GM23338 (cell line): ENCODE measurements around the gene NRF1. TPM values are rescaled to one million over a fixed set of nuclear protein-coding genes. Genes with fewer than 3 reads are reported as not detected.

Source experiments
- ATAC-seq: fragments of 200-7000 bp; cut with Tn5 transposase; 3 replicates; pipeline ENCODE4 v1.9.1; 2020
- DNase-seq: peaks from one replicate; pipeline ENCODE4 v3.0.0-alpha.2; 2015; ENCODE audit warnings: low spot score
- H2AFZ ChIP-seq: fragments of 200-600 bp; sonication (generic); 2 replicates; pipeline ENCODE4 v1.8.0; 2016; ENCODE audit warnings: antibody characterized with exemption, mild to moderate bottlenecking, moderate library complexity
- H3F3A ChIP-seq: fragments of 200-600 bp; sonication (generic); replicated peaks from 2 replicates; pipeline ENCODE4 v1.8.0; 2017; ENCODE audit warnings: antibody characterized with exemption, mixed run types, low read depth
- H3K27ac ChIP-seq: fragments of 200-600 bp; sonication (generic); 2 replicates; pipeline ENCODE4 v1.6.1; 2016; ENCODE audit warnings: low read depth
- H3K27me3 ChIP-seq: fragments of 200-600 bp; sonication (generic); 2 replicates; pipeline ENCODE4 v1.8.0; 2016; ENCODE audit warnings: mild to moderate bottlenecking, mixed run types, moderate library complexity; ENCODE audit not compliant: insufficient read depth
- H3K36me3 ChIP-seq: fragments of 200-600 bp; sonication (generic); 2 replicates; pipeline ENCODE4 v1.8.0; 2016; ENCODE audit warnings: mild to moderate bottlenecking; ENCODE audit not compliant: insufficient read depth
- H3K4me1 ChIP-seq: fragments of 200-600 bp; sonication (generic); 2 replicates; pipeline ENCODE4 v1.8.0; 2016; ENCODE audit warnings: mild to moderate bottlenecking, moderate library complexity; ENCODE audit not compliant: insufficient read depth
- H3K4me2 ChIP-seq: fragments of 200-600 bp; sonication (generic); 2 replicates; pipeline ENCODE4 v1.7.1; 2017; ENCODE audit warnings: mixed run types
- H3K4me3 ChIP-seq: fragments of 200-600 bp; sonication (generic); 2 replicates; pipeline ENCODE4 v1.6.1; 2016; ENCODE audit warnings: mixed run types
- H3K79me2 ChIP-seq: fragments of 200-600 bp; sonication (generic); replicated peaks from 2 replicates; pipeline ENCODE4 v1.8.0; 2017; ENCODE audit warnings: mild to moderate bottlenecking; ENCODE audit not compliant: insufficient read depth
- H3K9me2 ChIP-seq: fragments of 200-600 bp; sonication (generic); 2 replicates; pipeline ENCODE4 v1.8.0; 2017; ENCODE audit not compliant: insufficient read depth
- H4K20me1 ChIP-seq: fragments of 200-600 bp; sonication (generic); replicated peaks from 2 replicates; pipeline ENCODE4 v1.8.0; 2017; ENCODE audit warnings: mild to moderate bottlenecking; ENCODE audit not compliant: insufficient read depth
- H3K27ac Mint-ChIP-seq: 2 replicates; pipeline ENCODE4 v1.8.0; 2020; ENCODE audit warnings: inconsistent platforms, mild to moderate bottlenecking, moderate library complexity, mixed read lengths
- H3K27me3 Mint-ChIP-seq: 3 replicates; pipeline ENCODE4 v1.8.0; 2022; ENCODE audit warnings: low read depth, mild to moderate bottlenecking, moderate library complexity, mixed read lengths, inconsistent platforms; ENCODE audit not compliant: insufficient read depth, poor library complexity
- H3K36me3 Mint-ChIP-seq: 3 replicates; pipeline ENCODE4 v1.8.0; 2021; ENCODE audit warnings: low read depth, mild to moderate bottlenecking, inconsistent platforms, moderate library complexity, mixed read lengths
- H3K4me1 Mint-ChIP-seq: 3 replicates; pipeline ENCODE4 v1.8.0; 2020; ENCODE audit warnings: mild to moderate bottlenecking, inconsistent platforms, mixed read lengths
- H3K4me3 Mint-ChIP-seq: 3 replicates; pipeline ENCODE4 v1.8.0; 2021; ENCODE audit warnings: moderate library complexity, mild to moderate bottlenecking, inconsistent platforms, mixed read lengths
- H3K9me3 Mint-ChIP-seq: 3 replicates; pipeline ENCODE4 v1.8.0; 2020; ENCODE audit warnings: moderate library complexity, mild to moderate bottlenecking, inconsistent platforms, mixed read lengths
- CREB1 ChIP-seq: fragments of 250-450 bp; sonication (Bioruptor Pico); IDR thresholded peaks from 2 replicates; pipeline ENCODE4 v1.5.0; 2020; ENCODE audit warnings: low read depth, mild to moderate bottlenecking, moderate library complexity
- POLR2AphosphoS5 ChIP-seq: IDR thresholded peaks from 2 replicates; pipeline ENCODE4 v1.6.1; 2016; ENCODE audit warnings: antibody characterized with exemption, low read depth
- ZNF114 ChIP-seq: fragments of 250-450 bp; sonication (Bioruptor Pico); IDR thresholded peaks from 2 replicates; pipeline ENCODE4 v1.5.0; 2020; ENCODE audit warnings: mild to moderate bottlenecking, moderate library complexity
- ZNF331 ChIP-seq: fragments of 250-450 bp; sonication (Bioruptor Pico); IDR thresholded peaks from 2 replicates; pipeline ENCODE4 v1.5.0; 2020; ENCODE audit warnings: low read depth, mild to moderate bottlenecking, moderate library complexity
- polyA plus RNA-seq: library from polyadenylated mRNA; unstranded; fragments of >200 nt; fragmentation: Nextera tagmentation; extraction: Ambion mirVana; gene quantifications from 2 replicates; pipeline ENCODE4 v1.2.1, GENCODE V29; 2016
- total RNA-seq: library from RNA; depleted of rRNA; stranded (reverse); fragments of >200 nt; shearing (Covaris generic); gene quantifications from 2 replicates; pipeline ENCODE4 v1.2.3, GENCODE V29; 2014
- TF ChIP-seq, protein P1 (sequence below): fragments of 250-450 bp; sonication (Bioruptor Pico); IDR thresholded peaks from 2 replicates; pipeline ENCODE4 v1.5.0; 2020; ENCODE audit warnings: mild to moderate bottlenecking, moderate library complexity
- TF ChIP-seq, protein P2 (sequence below), 2 experiments: fragments of 200-600 bp in 1 of 2; sonication (generic) in 1 of 2; conservative IDR thresholded peaks; 2 replicates each; pipeline versions ENCODE4 v1.5.1 to v1.6.1; 2016 to 2017; ENCODE audit warnings: antibody characterized with exemption in 2 of 2, low read depth in 2 of 2, mild to moderate bottlenecking in 2 of 2, moderate library complexity in 1 of 2
- TF ChIP-seq, protein P3 (sequence below): IDR thresholded peaks from 2 replicates; pipeline ENCODE4 v1.6.1; 2016; ENCODE audit warnings: antibody characterized with exemption

The NRF1 gene
- total and polyA plus RNA-seq, 2 experiments from 2014 or later: 5.3 to 24.6 TPM

DNA sequence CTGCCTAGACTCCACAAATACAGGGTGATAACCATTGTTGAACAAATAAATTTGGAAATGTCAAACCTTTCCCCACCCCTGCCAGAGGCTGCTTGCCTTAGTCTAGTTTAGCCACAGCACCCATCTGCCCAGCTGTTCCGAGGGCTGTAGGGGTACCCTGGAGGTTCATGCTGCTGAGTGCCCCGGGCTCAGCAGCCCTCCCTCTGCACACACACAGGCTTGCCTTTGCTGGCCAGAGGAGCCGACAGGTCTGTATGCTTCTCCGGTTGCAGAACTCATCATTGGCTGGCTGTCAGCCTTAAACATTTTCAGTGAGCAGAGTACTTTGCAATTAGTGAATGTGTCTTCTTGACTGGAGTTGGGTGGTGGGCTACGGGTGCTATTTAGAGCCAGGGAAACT, 122.9 kb downstream of the NRF1 start (continued):
- TF ChIP-seq, protein P1, sequence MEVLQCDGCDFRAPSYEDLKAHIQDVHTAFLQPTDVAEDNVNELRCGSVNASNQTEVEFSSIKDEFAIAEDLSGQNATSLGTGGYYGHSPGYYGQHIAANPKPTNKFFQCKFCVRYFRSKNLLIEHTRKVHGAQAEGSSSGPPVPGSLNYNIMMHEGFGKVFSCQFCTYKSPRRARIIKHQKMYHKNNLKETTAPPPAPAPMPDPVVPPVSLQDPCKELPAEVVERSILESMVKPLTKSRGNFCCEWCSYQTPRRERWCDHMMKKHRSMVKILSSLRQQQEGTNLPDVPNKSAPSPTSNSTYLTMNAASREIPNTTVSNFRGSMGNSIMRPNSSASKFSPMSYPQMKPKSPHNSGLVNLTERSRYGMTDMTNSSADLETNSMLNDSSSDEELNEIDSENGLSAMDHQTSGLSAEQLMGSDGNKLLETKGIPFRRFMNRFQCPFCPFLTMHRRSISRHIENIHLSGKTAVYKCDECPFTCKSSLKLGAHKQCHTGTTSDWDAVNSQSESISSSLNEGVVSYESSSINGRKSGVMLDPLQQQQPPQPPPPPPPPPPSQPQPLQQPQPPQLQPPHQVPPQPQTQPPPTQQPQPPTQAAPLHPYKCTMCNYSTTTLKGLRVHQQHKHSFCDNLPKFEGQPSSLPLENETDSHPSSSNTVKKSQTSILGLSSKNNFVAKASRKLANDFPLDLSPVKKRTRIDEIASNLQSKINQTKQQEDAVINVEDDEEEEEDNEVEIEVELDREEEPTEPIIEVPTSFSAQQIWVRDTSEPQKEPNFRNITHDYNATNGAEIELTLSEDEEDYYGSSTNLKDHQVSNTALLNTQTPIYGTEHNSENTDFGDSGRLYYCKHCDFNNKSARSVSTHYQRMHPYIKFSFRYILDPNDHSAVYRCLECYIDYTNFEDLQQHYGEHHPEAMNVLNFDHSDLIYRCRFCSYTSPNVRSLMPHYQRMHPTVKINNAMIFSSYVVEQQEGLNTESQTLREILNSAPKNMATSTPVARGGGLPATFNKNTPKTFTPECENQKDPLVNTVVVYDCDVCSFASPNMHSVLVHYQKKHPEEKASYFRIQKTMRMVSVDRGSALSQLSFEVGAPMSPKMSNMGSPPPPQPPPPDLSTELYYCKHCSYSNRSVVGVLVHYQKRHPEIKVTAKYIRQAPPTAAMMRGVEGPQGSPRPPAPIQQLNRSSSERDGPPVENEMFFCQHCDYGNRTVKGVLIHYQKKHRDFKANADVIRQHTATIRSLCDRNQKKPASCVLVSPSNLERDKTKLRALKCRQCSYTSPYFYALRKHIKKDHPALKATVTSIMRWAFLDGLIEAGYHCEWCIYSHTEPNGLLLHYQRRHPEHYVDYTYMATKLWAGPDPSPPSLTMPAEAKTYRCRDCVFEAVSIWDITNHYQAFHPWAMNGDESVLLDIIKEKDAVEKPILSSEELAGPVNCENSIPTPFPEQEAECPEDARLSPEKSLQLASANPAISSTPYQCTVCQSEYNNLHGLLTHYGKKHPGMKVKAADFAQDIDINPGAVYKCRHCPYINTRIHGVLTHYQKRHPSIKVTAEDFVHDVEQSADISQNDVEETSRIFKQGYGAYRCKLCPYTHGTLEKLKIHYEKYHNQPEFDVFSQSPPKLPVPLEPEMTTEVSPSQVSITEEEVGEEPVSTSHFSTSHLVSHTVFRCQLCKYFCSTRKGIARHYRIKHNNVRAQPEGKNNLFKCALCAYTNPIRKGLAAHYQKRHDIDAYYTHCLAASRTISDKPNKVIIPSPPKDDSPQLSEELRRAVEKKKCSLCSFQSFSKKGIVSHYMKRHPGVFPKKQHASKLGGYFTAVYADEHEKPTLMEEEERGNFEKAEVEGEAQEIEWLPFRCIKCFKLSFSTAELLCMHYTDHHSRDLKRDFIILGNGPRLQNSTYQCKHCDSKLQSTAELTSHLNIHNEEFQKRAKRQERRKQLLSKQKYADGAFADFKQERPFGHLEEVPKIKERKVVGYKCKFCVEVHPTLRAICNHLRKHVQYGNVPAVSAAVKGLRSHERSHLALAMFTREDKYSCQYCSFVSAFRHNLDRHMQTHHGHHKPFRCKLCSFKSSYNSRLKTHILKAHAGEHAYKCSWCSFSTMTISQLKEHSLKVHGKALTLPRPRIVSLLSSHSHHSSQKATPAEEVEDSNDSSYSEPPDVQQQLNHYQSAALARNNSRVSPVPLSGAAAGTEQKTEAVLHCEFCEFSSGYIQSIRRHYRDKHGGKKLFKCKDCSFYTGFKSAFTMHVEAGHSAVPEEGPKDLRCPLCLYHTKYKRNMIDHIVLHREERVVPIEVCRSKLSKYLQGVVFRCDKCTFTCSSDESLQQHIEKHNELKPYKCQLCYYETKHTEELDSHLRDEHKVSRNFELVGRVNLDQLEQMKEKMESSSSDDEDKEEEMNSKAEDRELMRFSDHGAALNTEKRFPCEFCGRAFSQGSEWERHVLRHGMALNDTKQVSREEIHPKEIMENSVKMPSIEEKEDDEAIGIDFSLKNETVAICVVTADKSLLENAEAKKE (CRISPR knock-in tag): no peak
- TF ChIP-seq, protein P2, sequence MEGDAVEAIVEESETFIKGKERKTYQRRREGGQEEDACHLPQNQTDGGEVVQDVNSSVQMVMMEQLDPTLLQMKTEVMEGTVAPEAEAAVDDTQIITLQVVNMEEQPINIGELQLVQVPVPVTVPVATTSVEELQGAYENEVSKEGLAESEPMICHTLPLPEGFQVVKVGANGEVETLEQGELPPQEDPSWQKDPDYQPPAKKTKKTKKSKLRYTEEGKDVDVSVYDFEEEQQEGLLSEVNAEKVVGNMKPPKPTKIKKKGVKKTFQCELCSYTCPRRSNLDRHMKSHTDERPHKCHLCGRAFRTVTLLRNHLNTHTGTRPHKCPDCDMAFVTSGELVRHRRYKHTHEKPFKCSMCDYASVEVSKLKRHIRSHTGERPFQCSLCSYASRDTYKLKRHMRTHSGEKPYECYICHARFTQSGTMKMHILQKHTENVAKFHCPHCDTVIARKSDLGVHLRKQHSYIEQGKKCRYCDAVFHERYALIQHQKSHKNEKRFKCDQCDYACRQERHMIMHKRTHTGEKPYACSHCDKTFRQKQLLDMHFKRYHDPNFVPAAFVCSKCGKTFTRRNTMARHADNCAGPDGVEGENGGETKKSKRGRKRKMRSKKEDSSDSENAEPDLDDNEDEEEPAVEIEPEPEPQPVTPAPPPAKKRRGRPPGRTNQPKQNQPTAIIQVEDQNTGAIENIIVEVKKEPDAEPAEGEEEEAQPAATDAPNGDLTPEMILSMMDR (conservative IDR thresholded peaks at IDR 0.05; ENCODE audit: low read depth in 2 of 2): no peak
- TF ChIP-seq CREB1 (CRISPR knock-in tag): no peak
- no peak for TF ChIP-seq ZNF114 (CRISPR knock-in tag)
- no peak for TF ChIP-seq POLR2AphosphoS5
- TF ChIP-seq, protein P3, sequence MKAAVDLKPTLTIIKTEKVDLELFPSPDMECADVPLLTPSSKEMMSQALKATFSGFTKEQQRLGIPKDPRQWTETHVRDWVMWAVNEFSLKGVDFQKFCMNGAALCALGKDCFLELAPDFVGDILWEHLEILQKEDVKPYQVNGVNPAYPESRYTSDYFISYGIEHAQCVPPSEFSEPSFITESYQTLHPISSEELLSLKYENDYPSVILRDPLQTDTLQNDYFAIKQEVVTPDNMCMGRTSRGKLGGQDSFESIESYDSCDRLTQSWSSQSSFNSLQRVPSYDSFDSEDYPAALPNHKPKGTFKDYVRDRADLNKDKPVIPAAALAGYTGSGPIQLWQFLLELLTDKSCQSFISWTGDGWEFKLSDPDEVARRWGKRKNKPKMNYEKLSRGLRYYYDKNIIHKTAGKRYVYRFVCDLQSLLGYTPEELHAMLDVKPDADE: no peak

DNA sequence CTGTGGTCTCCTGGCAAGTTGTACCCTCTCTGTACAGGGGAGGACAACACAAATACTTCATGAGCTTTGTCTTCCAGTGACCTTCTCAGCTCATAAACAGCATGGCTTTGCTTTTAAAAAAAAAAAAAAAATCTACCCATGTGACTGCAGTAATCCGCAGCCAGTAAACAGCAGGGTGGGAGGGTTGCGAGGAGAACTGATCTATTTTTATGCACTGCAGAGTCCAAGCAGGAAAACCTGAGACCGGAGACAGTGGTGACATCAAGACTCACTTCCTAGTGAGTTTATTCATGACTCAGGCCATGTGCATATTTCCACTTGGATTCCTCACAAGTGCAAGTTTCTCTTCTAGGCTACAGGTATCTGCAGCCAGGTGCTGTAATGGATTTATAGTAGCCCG, 127.9 kb downstream of the NRF1 start:
- peak overlapping the region; percentile 5 for H3K27ac ChIP-seq
- Mint-ChIP-seq H3K4me1 (peaks cover 60% of the 10 kb centered on the region), H3K36me3 (peaks cover 10% of the 10 kb centered on the region; the same call in 2 of the 3 replicates), H3K27ac (no peak overlapping the region), H3K4me3 (no peak overlapping the region), H3K9me3 (no peaks in the 10 kb centered on the region), H3K27me3 (peaks cover 2% of the 10 kb centered on the region)
- H3K4me1 ChIP-seq: peaks cover 52% of the 10 kb centered on the region
- H3K4me3 ChIP-seq: no peak overlapping the region
- no peak overlapping the region for H2AFZ ChIP-seq
- no peaks in the 10 kb centered on the region for H3K27me3 ChIP-seq
- H3K36me3 ChIP-seq: 0 out of 2 replicates have a peak, but pooled peaks cover 6% of the 10 kb centered on the region
- no peaks in the 10 kb centered on the region for H3F3A ChIP-seq
- H3K9me2 ChIP-seq: no peaks in the 10 kb centered on the region
- no peak overlapping the region for H3K4me2 ChIP-seq
- ATAC-seq (no peak), DNase-seq (no peak)
- peaks cover 12% of the 10 kb centered on the region; the same call in 1 of the 2 replicates for H4K20me1 ChIP-seq
- H3K79me2 ChIP-seq: no peaks in the 10 kb centered on the region
- TF ChIP-seq ZNF331 (CRISPR knock-in tag) (no peak), ZNF114 (CRISPR knock-in tag) (no peak), POLR2AphosphoS5 (no peak)
- TF ChIP-seq, protein P3: no peak
